Esophagus squamous epithelium (tissue), 5 donors: Measurements from ENCODE around the gene COA7. TPM values are rescaled to one million over a fixed set of nuclear protein-coding genes. Genes with fewer than 3 reads are reported as not detected.
A peak's percentile ranks its signal among the peaks of the same experiment; 100 is the strongest.

Experiments used
- DNase-seq: peaks from one replicate; lab custom pipeline; 2025; lab: John Stamatoyannopoulos, UW
- H3K27ac ChIP-seq, 4 donors: fragments of 200-600 bp; sonication (generic); one replicate each; pipeline ENCODE4 v1.5.1; 2016 to 2019; ENCODE audit warnings: mild to moderate bottlenecking in 1 of 4
- H3K27me3 ChIP-seq, 4 donors: fragments of 200-600 bp; sonication (generic); 1 replicate in 3 of 4; 2 replicates in 1 of 4; pipeline versions ENCODE4 v1.5.1 to v1.6.0; 2017 to 2021; ENCODE audit warnings: antibody characterized with exemption in 1 of 4
- H3K36me3 ChIP-seq, 3 donors: fragments of 200-600 bp; sonication (generic); one replicate each; pipeline ENCODE4 v1.5.1; 2016 to 2019
- H3K4me1 ChIP-seq, 3 donors: fragments of 200-600 bp; sonication (generic); one replicate each; pipeline ENCODE4 v1.5.1; 2017 to 2019
- H3K4me3 ChIP-seq, 4 donors: fragments of 200-600 bp; sonication (generic); 1 replicate in 3 of 4; 2 replicates in 1 of 4; pipeline ENCODE4 v1.5.1; 2016 to 2019; ENCODE audit warnings: mild to moderate bottlenecking in 2 of 4, moderate library complexity in 1 of 4
- H3K9me3 ChIP-seq, 3 donors: fragments of 200-600 bp; sonication (generic); one replicate each; pipeline ENCODE4 v1.5.1; 2016 to 2019
- POLR2A ChIP-seq, 4 donors: fragments of 450-650 bp; IDR thresholded peaks; one replicate each; pipeline ENCODE4 v1.6.1; 2017; ENCODE audit warnings: antibody characterized with exemption in 4 of 4, mild to moderate bottlenecking in 4 of 4, moderate library complexity in 3 of 4
- WGBS, 2 donors: methylation state at CpG; one replicate each; pipeline ENCODE4 v1.1.5; 2018; 5-methylcytosine and 5-hydroxymethylcytosine counted together
- intact Hi-C: fragments of 100-400 bp; cut with DNase I; formaldehyde crosslinking; loops from one replicate; pipeline ENCODE4 v1.15.0; 2022
- total RNA-seq, 4 donors: library from RNA; depleted of rRNA; stranded (reverse); fragments of >200 nt; gene quantifications; one replicate each; pipeline ENCODE4 v1.1.0, GENCODE V29; 2016
- TF ChIP-seq, protein P1 (sequence below), 6 experiments: fragments of 450-650 bp in 4 of 6; fragments of 200-600 bp in 2 of 6; sonication (generic) in 2 of 6; IDR thresholded peaks; one replicate each; pipeline ENCODE4 v1.5.1; 2016 to 2019; ENCODE audit warnings: antibody characterized with exemption in 6 of 6, mild to moderate bottlenecking in 4 of 6, moderate library complexity in 4 of 6
- donor health status: DM: yes; HTN: yes; CAD: no.

Gene COA7
- 10 to 100 TPM; 11.2 to 13.5 (median 12.3) TPM for total RNA-seq

- intact Hi-C loops = no loop called here
- WGBS, 2 donors = 2 to 6% methylated on average over 21 to 51 of the region's 68 CpGs
- DNase-seq = no peak
- no peaks in the 10 kb centered on the region for H3K9me3 ChIP-seq
- peak within 1 kb of the TSS; percentile 77 to 94 (median 87) for H3K4me3 ChIP-seq
- peak in 2 of 4 donors; percentile 8 to 58 for TF ChIP-seq POLR2A (IDR thresholded peaks at IDR 0.05)
- TF ChIP-seq, protein P1, sequence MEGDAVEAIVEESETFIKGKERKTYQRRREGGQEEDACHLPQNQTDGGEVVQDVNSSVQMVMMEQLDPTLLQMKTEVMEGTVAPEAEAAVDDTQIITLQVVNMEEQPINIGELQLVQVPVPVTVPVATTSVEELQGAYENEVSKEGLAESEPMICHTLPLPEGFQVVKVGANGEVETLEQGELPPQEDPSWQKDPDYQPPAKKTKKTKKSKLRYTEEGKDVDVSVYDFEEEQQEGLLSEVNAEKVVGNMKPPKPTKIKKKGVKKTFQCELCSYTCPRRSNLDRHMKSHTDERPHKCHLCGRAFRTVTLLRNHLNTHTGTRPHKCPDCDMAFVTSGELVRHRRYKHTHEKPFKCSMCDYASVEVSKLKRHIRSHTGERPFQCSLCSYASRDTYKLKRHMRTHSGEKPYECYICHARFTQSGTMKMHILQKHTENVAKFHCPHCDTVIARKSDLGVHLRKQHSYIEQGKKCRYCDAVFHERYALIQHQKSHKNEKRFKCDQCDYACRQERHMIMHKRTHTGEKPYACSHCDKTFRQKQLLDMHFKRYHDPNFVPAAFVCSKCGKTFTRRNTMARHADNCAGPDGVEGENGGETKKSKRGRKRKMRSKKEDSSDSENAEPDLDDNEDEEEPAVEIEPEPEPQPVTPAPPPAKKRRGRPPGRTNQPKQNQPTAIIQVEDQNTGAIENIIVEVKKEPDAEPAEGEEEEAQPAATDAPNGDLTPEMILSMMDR (IDR thresholded peaks at IDR 0.05) = peak in 1 of 6 experiments; percentile 16
- H3K4me1 ChIP-seq = peaks cover 7 to 40% (median 12%) of the 10 kb centered on the region in 3 donors
- peaks cover 0 to 3% (median 0%) of the 10 kb centered on the region in 3 donors for H3K36me3 ChIP-seq
- H3K27me3 ChIP-seq = no peaks in the 10 kb centered on the region
- H3K27ac ChIP-seq = peak within 1 kb of the TSS; percentile 89 to 92 (median 90)
Measured at GRCh38 chr1:52697795-52698674, at the start of gene COA7. TSS of gene COA7 (minus strand) at chr1:52698347. CDS start at chr1:52698326, 21 bp downstream.

- H3K4me3 ChIP-seq = no peak overlapping the region
- TF ChIP-seq, protein P1 (IDR thresholded peaks at IDR 0.05) = no peak
- no peak for TF ChIP-seq POLR2A (IDR thresholded peaks at IDR 0.05)
- no peak for DNase-seq
- H3K9me3 ChIP-seq = no peaks in the 10 kb centered on the region
- no peaks in the 10 kb centered on the region for H3K36me3 ChIP-seq
- intact Hi-C loops = no loop called here
- no peak overlapping the region for H3K27ac ChIP-seq
- H3K4me1 ChIP-seq = peaks cover 0 to 43% (median 12%) of the 10 kb centered on the region in 3 donors
- 83 to 100% methylated on average over 1 of the region's 1 CpG for WGBS, 2 donors
- H3K27me3 ChIP-seq = no peaks in the 10 kb centered on the region
Measured at GRCh38 chr1:52747450-52747849, 49.3 kb upstream of the COA7 start.

DNA sequence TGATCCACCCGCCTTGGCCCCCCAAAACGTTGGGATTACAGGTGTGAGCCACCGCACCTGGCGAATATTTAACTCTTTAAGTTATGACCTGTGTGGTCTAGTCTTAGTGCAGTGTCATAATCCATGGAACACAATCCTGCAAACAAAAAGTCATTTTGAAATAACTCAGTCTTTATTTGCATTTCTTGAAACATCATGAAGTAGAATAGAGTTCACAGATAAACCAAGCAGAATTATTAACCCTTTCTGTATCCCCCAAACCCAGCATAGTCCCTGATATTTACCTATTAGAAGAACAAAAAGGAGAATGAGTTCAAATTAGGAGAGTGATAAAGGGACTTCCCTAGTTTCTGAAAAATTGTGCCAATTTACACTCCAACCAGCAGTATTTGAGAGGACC is 48.0 kb upstream of the COA7 start:
- no peak for TF ChIP-seq POLR2A (IDR thresholded peaks at IDR 0.05)
- TF ChIP-seq, protein P1 (IDR thresholded peaks at IDR 0.05) = no peak
- intact Hi-C loops = no loop called here
- H3K27me3 ChIP-seq = no peaks in the 10 kb centered on the region
- no peak for DNase-seq
- no peak overlapping the region for H3K27ac ChIP-seq
- no peak overlapping the region for H3K4me3 ChIP-seq
- no peaks in the 10 kb centered on the region for H3K36me3 ChIP-seq
- peaks cover 0 to 31% (median 0%) of the 10 kb centered on the region in 3 donors for H3K4me1 ChIP-seq
- H3K9me3 ChIP-seq = no peaks in the 10 kb centered on the region
- 79 to 89% methylated on average over 4 of the region's 4 CpGs for WGBS, 2 donors

DNA sequence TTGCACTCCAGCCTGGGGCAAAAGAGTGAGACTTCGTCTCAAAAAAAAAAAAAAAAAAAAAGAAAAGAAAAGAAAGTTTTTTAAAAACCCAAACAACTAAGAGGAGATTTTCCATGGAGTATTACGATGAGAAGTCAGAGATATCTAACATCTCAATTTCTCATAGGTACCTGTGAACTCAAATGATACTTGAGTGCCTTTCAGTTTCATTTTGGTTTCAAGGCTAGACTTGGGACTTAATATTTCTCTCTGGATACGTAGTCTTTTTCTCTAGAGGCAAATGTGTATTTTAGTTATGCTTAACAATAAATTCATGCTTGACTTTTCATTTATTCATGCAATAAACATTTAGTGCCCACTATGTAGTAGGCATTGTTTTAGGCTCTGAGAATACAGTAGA is 43.1 kb upstream of the COA7 start:
- 56 to 65% methylated on average over 3 of the region's 3 CpGs for WGBS, 2 donors
- no peak overlapping the region for H3K27ac ChIP-seq

More for the DNA sequence above, 43.1 kb upstream of the COA7 start:
- Histone ChIP-seq H3K4me1 (peaks cover 0 to 18% (median 0%) of the 10 kb centered on the region in 3 donors), H3K27me3 (no peaks in the 10 kb centered on the region), H3K9me3 (no peaks in the 10 kb centered on the region), H3K4me3 (no peak overlapping the region), H3K36me3 (no peaks in the 10 kb centered on the region)
- DNase-seq = no peak
- intact Hi-C loops = no loop called here
- no peak for TF ChIP-seq POLR2A (IDR thresholded peaks at IDR 0.05)
- TF ChIP-seq, protein P1 (IDR thresholded peaks at IDR 0.05) = no peak
